ENCODE measurements around the gene NRXN3.

NRXN3 gene

GRCh38 chr14:79304279-79304678 is 1134.1 kb downstream of the NRXN3 start:
- in situ Hi-C loops (cut with MboI; ENCODE audit: low sequenced_read_pairs): no loop called here

- in situ Hi-C loops (cut with MboI; ENCODE audit: low sequenced_read_pairs): no loop called here
These were observed 1136.4 kb downstream of the NRXN3 start for GRCh38 chr14:79306546-79306945.

- in situ Hi-C loops (cut with MboI; ENCODE audit: low sequenced_read_pairs): no loop called here
These were observed 1148.2 kb downstream of the NRXN3 start for GRCh38 chr14:79318371-79318770.

- in situ Hi-C loops (cut with MboI; ENCODE audit: low sequenced_read_pairs): no loop called here
These were observed 1150.4 kb downstream of the NRXN3 start for GRCh38 chr14:79320561-79320960.

- in situ Hi-C loops (cut with MboI; ENCODE audit: low sequenced_read_pairs): no loop called here
These were observed 1150.9 kb downstream of the NRXN3 start for GRCh38 chr14:79321070-79321469.

- in situ Hi-C loops (cut with MboI; ENCODE audit: low sequenced_read_pairs): no loop called here
These were observed 1154.9 kb downstream of the NRXN3 start for GRCh38 chr14:79325071-79325470.

- in situ Hi-C loops (cut with MboI; ENCODE audit: low sequenced_read_pairs): no loop called here
These were observed 1155.4 kb downstream of the NRXN3 start for GRCh38 chr14:79325557-79325956.

GRCh38 chr14:79328863-79329262 is 1158.7 kb downstream of the NRXN3 start:
- in situ Hi-C loops (cut with MboI; ENCODE audit: low sequenced_read_pairs): no loop called here

GRCh38 chr14:79331830-79332229 is 1161.7 kb downstream of the NRXN3 start:
- in situ Hi-C loops (cut with MboI; ENCODE audit: low sequenced_read_pairs): no loop called here

- in situ Hi-C loops (cut with MboI; ENCODE audit: low sequenced_read_pairs): no loop called here
These were observed 1162.5 kb downstream of the NRXN3 start for GRCh38 chr14:79332504-79333197.

GRCh38 chr14:79333198-79333546 is 1163.0 kb downstream of the NRXN3 start:
- in situ Hi-C loops (cut with MboI; ENCODE audit: low sequenced_read_pairs): no loop called here

- in situ Hi-C loops (cut with MboI; ENCODE audit: low sequenced_read_pairs): no loop called here
These were observed 1164.1 kb downstream of the NRXN3 start for GRCh38 chr14:79334272-79334671.

GRCh38 chr14:79337761-79338160 is 1167.6 kb downstream of the NRXN3 start:
- in situ Hi-C loops (cut with MboI; ENCODE audit: low sequenced_read_pairs): no loop called here

- in situ Hi-C loops (cut with MboI; ENCODE audit: low sequenced_read_pairs): no loop called here
These were observed 1172.8 kb downstream of the NRXN3 start for GRCh38 chr14:79342942-79343341.

- in situ Hi-C loops (cut with MboI; ENCODE audit: low sequenced_read_pairs): no loop called here
These were observed 1180.8 kb downstream of the NRXN3 start for GRCh38 chr14:79351011-79351410.

GRCh38 chr14:79352076-79352630 is 1182.0 kb downstream of the NRXN3 start:
- in situ Hi-C loops (cut with MboI; ENCODE audit: low sequenced_read_pairs): no loop called here

GRCh38 chr14:79354336-79354735 is 1184.2 kb downstream of the NRXN3 start:
- in situ Hi-C loops (cut with MboI; ENCODE audit: low sequenced_read_pairs): no loop called here

- in situ Hi-C loops (cut with MboI; ENCODE audit: low sequenced_read_pairs): no loop called here
These were observed 1185.9 kb downstream of the NRXN3 start for GRCh38 chr14:79356040-79356439.

- in situ Hi-C loops (cut with MboI; ENCODE audit: low sequenced_read_pairs): no loop called here
These were observed 1187.1 kb downstream of the NRXN3 start for GRCh38 chr14:79357307-79357706.

GRCh38 chr14:79363291-79363690 is 1193.1 kb downstream of the NRXN3 start:
- in situ Hi-C loops (cut with MboI; ENCODE audit: low sequenced_read_pairs): no loop called here

GRCh38 chr14:79369359-79370332 is 1199.5 kb downstream of the NRXN3 start:
- in situ Hi-C loops (cut with MboI; ENCODE audit: low sequenced_read_pairs): no loop called here

- in situ Hi-C loops (cut with MboI; ENCODE audit: low sequenced_read_pairs): no loop called here
These were observed 1200.8 kb downstream of the NRXN3 start for GRCh38 chr14:79370969-79371368.

Measured in HL-60/S4 treated with retinoic acid at 250 ng/mL for 4 days and 3 days (cell line).